Endothelial cell of umbilical vein (primary cell): Measurements from ENCODE around the gene PPP4R4. TPM values are rescaled to one million over a fixed set of nuclear protein-coding genes. Genes with fewer than 3 reads are reported as not detected.
"Not testable (repeated sequence)": the region's sequence is repeated elsewhere in the genome, so short reads cannot be mapped to it uniquely, and the experiment has no call there.

Experiments
- BruUV-seq: library from RNA; stranded (reverse); fragments of 400-500 nt; replicated peaks from 2 replicates; lab custom pipeline; 2021; lab: Mats Ljungman, UMichigan
- CTCF ChIA-PET: fragments of 300-600, 350-600 bp; sonication (Branson Sonifier 250); formaldehyde crosslinking; loops from one replicate; lab custom pipeline; 2021; ENCODE audit warnings: antibody characterized with exemption, inconsistent platforms; lab: Charles Lee
- POLR2A ChIA-PET: fragments of 300-600, 350-600 bp; sonication (Branson Sonifier 250); formaldehyde crosslinking; loops from one replicate; lab custom pipeline; 2021; ENCODE audit warnings: antibody characterized with exemption, inconsistent platforms; lab: Charles Lee
- DNase-seq: peaks from one replicate; pipeline ENCODE4 v3.0.0-alpha.2; 2011; ENCODE audit warnings: low read depth, low spot score
- FAIRE-seq: peaks from 2 replicates; lab custom pipeline; 2011; peaks lifted over from hg19 to GRCh38; lab: Jason Lieb, UNC
- H2AFZ ChIP-seq: 2 replicates; pipeline ENCODE4 v1.6.0; 2012; ENCODE audit warnings: low read depth, low read length, control low read depth, inconsistent platforms
- H3K27ac ChIP-seq: 2 replicates; pipeline ENCODE4 v1.5.1; 2011; ENCODE audit warnings: low read depth, mild to moderate bottlenecking, control low read depth, low read length, moderate library complexity; ENCODE audit not compliant: insufficient read depth
- H3K27me3 ChIP-seq, 2 experiments: 2 replicates each; pipeline versions ENCODE4 v1.6.0 to v1.6.1; 2011; ENCODE audit warnings: low read length in 2 of 2, mixed read lengths in 1 of 2; ENCODE audit not compliant: control insufficient read depth in 2 of 2, insufficient read depth in 2 of 2
- H3K36me3 ChIP-seq, 2 experiments: 2 replicates in 1 of 2; 3 replicates in 1 of 2; pipeline ENCODE4 v1.5.1; 2011; ENCODE audit warnings: low read length in 2 of 2, mild to moderate bottlenecking in 1 of 2, moderate library complexity in 1 of 2; ENCODE audit not compliant: control insufficient read depth in 2 of 2, insufficient read depth in 2 of 2; ENCODE audit errors: extremely low read depth in 1 of 2
- H3K4me1 ChIP-seq: 3 replicates; pipeline ENCODE4 v1.5.1; 2011; ENCODE audit warnings: mild to moderate bottlenecking, low read length; ENCODE audit not compliant: control insufficient read depth, insufficient read depth; ENCODE audit errors: extremely low read depth
- H3K4me2 ChIP-seq: 2 replicates; pipeline ENCODE4 v1.6.1; 2011; ENCODE audit warnings: low read length, control low read depth, mixed read lengths; ENCODE audit not compliant: insufficient read depth
- H3K4me3 ChIP-seq, 3 experiments: fragments of 200-600 bp in 1 of 3; sonication (generic), shearing (Covaris generic) in 1 of 3; replicated peaks in 1 of 3; 2 replicates each; pipeline ENCODE4 v1.5.1; 2011 to 2016; ENCODE audit warnings: control low read depth in 3 of 3, low read length in 3 of 3, mild to moderate bottlenecking in 2 of 3, inconsistent platforms in 1 of 3, low read depth in 1 of 3, moderate library complexity in 1 of 3; ENCODE audit not compliant: insufficient read depth in 1 of 3
- H3K79me2 ChIP-seq: 2 replicates; pipeline ENCODE4 v1.6.0; 2012; ENCODE audit warnings: low read length, inconsistent platforms; ENCODE audit not compliant: control insufficient read depth, insufficient read depth
- H3K9ac ChIP-seq: replicated peaks from 2 replicates; pipeline ENCODE3; 2011; ENCODE audit warnings: low read length, control low read depth; ENCODE audit not compliant: insufficient read depth; ENCODE audit errors: extremely low read depth
- H3K9me1 ChIP-seq: replicated peaks from 3 replicates; pipeline ENCODE4 v1.6.0; 2011; ENCODE audit warnings: mild to moderate bottlenecking, low read length; ENCODE audit not compliant: control insufficient read depth, insufficient read depth; ENCODE audit errors: extremely low read depth
- H3K9me3 ChIP-seq: replicated peaks from 2 replicates; pipeline ENCODE4 v1.5.1; 2012; ENCODE audit warnings: low read length, inconsistent platforms; ENCODE audit not compliant: control insufficient read depth, insufficient read depth
- H4K20me1 ChIP-seq: replicated peaks from 2 replicates; pipeline ENCODE3; 2011; ENCODE audit warnings: mild to moderate bottlenecking, low read length; ENCODE audit not compliant: control insufficient read depth, insufficient read depth; ENCODE audit errors: extremely low read depth
- CTCF ChIP-seq, 2 donors: IDR thresholded peaks; 1 replicate in 1 of 2; 2 replicates in 1 of 2; pipeline ENCODE4 v1.5.1; 2011; ENCODE audit warnings: low read length in 2 of 2, mild to moderate bottlenecking in 2 of 2, moderate library complexity in 2 of 2, control low read depth in 1 of 2, inconsistent platforms in 1 of 2, low read depth in 1 of 2; ENCODE audit not compliant: insufficient read depth in 1 of 2; ENCODE audit errors: extremely low read depth in 1 of 2
- EZH2 ChIP-seq: IDR thresholded peaks from 2 replicates; pipeline ENCODE4 v1.6.1; 2012; ENCODE audit warnings: borderline replicate concordance, low read depth, mild to moderate bottlenecking, moderate library complexity, low read length, inconsistent platforms; ENCODE audit not compliant: severe bottlenecking
- FOS ChIP-seq: IDR thresholded peaks from 2 replicates; pipeline ENCODE4 v1.6.1; 2011; ENCODE audit warnings: mild to moderate bottlenecking, low read length, moderate library complexity, borderline replicate concordance; ENCODE audit not compliant: insufficient read depth
- GATA2 ChIP-seq: IDR thresholded peaks from 2 replicates; pipeline ENCODE4 v1.7.0; 2011; ENCODE audit warnings: low read depth, mild to moderate bottlenecking, moderate library complexity, mixed read lengths, low read length; ENCODE audit not compliant: insufficient read length, insufficient read depth
- JUN ChIP-seq: IDR thresholded peaks from 2 replicates; pipeline ENCODE4 v1.6.1; 2011; ENCODE audit warnings: borderline replicate concordance, low read depth; ENCODE audit not compliant: insufficient read length, insufficient read depth
- MAX ChIP-seq: IDR thresholded peaks from 2 replicates; pipeline ENCODE4 v1.6.1; 2011; ENCODE audit not compliant: insufficient read depth, insufficient read length
- MYC ChIP-seq: IDR thresholded peaks from one replicate; pipeline ENCODE4 v1.6.1; 2011; ENCODE audit warnings: mild to moderate bottlenecking, low read depth, low read length
- POLR2A ChIP-seq: IDR thresholded peaks from 2 replicates; pipeline ENCODE4 v1.6.1; 2012; ENCODE audit warnings: low read depth, mild to moderate bottlenecking, control low read depth, low read length
- POLR2AphosphoS5 ChIP-seq: IDR thresholded peaks from 2 replicates; pipeline ENCODE4 v1.6.1; 2012; ENCODE audit warnings: low read depth, mild to moderate bottlenecking, control low read depth, low read length, moderate library complexity; ENCODE audit not compliant: insufficient read depth
- dilution Hi-C: fragments of 300-500 bp; cut with MboI; formaldehyde crosslinking; loops from one replicate; pipeline ENCODE4 v1.15.0; 2019; ENCODE audit warnings: low sequenced_read_pairs; ENCODE audit not compliant: extremely low pct_ligation_motif_present
- intact Hi-C: fragments of 100-400 bp; cut with micrococcal nuclease; formaldehyde crosslinking; loops from one replicate; pipeline ENCODE4 v1.10.0; 2022
- polyA plus RNA-seq, 4 experiments: library from polyadenylated mRNA; depleted of rRNA in 3 of 4; stranded (reverse) in 3 of 4; unstranded in 1 of 4; fragments of >200 nt; gene quantifications; 2 replicates each; pipeline versions ENCODE4 v1.2.1 to v1.2.3, GENCODE V29; 2011 to 2012; ENCODE audit warnings: missing spikeins in 1 of 4
- total RNA-seq: library from RNA; stranded (reverse); gene quantifications from 2 replicates; pipeline ENCODE4 v1.2.3, GENCODE V29; 2021

Gene PPP4R4
- total and polyA plus RNA-seq, 2 donors (not counting 3 experiments of a cell fraction or from before 2014, with no cell fraction given), result not detected

DNA sequence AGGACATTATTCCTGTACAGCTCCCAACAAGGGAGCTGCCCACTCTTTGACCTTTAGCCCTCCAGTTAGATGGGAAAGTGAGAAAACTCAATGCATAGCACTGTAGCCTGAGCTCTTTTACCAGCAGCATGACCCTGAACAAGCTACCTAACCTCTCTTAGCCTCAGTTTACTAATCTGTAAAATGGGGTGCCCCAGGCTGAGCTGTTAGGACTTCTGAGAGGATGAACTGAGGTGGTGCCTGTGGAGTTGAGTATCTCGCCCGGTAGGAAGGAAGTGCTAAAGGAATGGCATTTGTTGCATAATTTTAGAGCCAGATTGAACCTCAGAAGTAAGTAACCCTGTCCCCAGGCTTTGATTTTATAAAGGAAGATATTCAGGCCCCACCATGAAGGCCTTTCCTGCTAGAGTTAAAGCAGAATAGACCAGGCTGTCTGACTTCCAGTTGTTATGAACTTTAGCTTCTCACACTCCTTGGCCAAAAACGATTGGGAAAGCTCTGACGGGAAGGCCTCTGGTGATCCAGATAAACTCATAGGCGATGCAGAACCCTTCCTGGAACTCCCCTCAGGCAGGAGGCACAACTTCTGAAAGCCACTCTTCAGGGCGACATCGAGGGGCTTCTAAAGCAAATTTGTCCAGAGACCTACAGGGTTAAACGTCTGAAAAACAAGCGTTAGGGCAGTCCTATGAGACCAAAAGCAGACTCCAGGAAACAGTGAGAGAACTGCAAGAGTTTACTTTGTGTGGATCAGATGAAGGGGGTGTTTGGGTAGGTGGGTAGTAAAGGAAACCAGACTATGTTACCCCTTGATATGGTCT is 121.4 kb downstream of the PPP4R4 start:
- dilution Hi-C loops, result no loop called here
- no peak overlapping the region for H3K27ac ChIP-seq
- H3K9ac ChIP-seq, result no peak overlapping the region
- TF ChIP-seq POLR2A (no peak), MYC (no peak), JUN (no peak), GATA2 (no peak), MAX (no peak), CTCF (IDR thresholded peaks at IDR 0.05; ENCODE audit: extremely low read depth in 1 of 2, insufficient read depth in 1 of 2, low read depth in 1 of 2, low read length in 2 of 2) (no peak), FOS (no peak), POLR2AphosphoS5 (no peak), EZH2 (no peak)
- H3K36me3 ChIP-seq, result no peaks in the 10 kb centered on the region
- POLR2A ChIA-PET, result no interaction called here
- H3K79me2 ChIP-seq, result no peaks in the 10 kb centered on the region
- no peak overlapping the region for H2AFZ ChIP-seq
- H3K4me3 ChIP-seq, result no peak overlapping the region
- H3K27me3 ChIP-seq, result no peaks in the 10 kb centered on the region
- H3K4me1 ChIP-seq, result no peaks in the 10 kb centered on the region
- FAIRE-seq (no peak), DNase-seq (no peak)
- H3K4me2 ChIP-seq, result no peak overlapping the region
- H3K9me1 ChIP-seq, result no peaks in the 10 kb centered on the region
- no peaks in the 10 kb centered on the region for H3K9me3 ChIP-seq
- no peaks in the 10 kb centered on the region for H4K20me1 ChIP-seq
- CTCF ChIA-PET, result no interaction called here
- intact Hi-C loops, result no loop called here
- BruUV-seq, result no TSS peak

GRCh38 chr14:94296181-94296545 is 122.0 kb downstream of the PPP4R4 start:
- H4K20me1 ChIP-seq, H3K9me3 ChIP-seq, H3K9ac ChIP-seq, H3K4me3 ChIP-seq, dilution Hi-C loops, POLR2A ChIA-PET, H3K4me1 ChIP-seq, DNase-seq, H3K36me3 ChIP-seq, CTCF ChIA-PET, H3K9me1 ChIP-seq, H3K27me3 ChIP-seq, H3K27ac ChIP-seq, intact Hi-C loops, H3K4me2 ChIP-seq, FAIRE-seq, H3K79me2 ChIP-seq, H2AFZ ChIP-seq, BruUV-seq: not testable (repeated sequence)
